NCI-H1436 (cell line): ENCODE data around the gene ANKRD33.

Experiments
- DNase-seq: peaks from one replicate; lab custom pipeline; 2025; lab: John Stamatoyannopoulos, UW

The ANKRD33 gene

GRCh38 chr12:51862947-51863346, 25.0 kb upstream of the ANKRD33 start:
- DNase-seq = no peak

- DNase-seq = no peak
Measured at GRCh38 chr12:51863363-51863932, 24.5 kb upstream of the ANKRD33 start.

DNA sequence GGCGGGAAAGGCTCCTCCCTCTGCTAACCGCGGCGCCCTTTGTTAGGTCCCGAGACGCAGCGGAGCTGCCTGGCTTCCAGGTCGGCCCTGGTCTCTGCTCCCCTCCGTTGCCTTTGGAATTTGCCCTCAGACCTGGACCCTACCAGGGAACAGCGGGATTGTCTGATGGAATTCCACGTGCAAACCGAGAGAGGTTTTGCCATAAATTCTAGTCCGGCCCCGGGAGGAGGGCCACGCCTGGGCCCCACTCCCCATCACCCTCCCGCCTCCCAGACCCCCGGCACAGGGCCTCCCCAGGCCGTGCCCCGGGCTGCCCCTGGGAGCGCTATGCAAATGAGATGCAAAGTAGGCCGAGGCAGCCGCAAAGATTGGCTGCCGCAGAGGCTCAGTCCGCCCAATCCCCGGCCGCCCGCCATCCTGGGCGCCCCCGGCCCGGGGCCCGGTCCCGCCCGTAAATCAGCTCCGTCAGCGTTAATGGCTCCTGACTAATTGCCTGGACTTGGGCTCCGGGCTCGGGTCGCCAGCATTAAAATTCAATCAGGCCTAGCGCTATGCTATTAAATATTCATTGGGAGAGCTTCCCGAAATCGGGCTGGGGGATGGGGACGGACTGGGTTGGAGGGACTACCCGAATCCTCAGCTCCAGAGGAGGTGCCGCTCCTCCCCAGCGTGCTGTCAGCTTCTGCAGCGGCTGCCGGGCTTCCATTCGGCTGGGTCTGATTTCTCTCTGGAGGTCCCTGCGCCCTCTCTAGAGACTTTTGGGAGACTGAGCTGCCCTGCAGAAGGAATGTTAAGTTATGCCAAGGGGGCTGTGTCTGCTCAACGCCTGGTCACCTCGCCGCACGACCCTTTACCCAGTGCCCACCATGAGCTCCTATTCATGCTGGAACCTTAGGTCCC, 23.7 kb upstream of the ANKRD33 start:
- no peak for DNase-seq

GRCh38 chr12:51864833-51865670, 22.9 kb upstream of the ANKRD33 start:
- no peak for DNase-seq

DNA sequence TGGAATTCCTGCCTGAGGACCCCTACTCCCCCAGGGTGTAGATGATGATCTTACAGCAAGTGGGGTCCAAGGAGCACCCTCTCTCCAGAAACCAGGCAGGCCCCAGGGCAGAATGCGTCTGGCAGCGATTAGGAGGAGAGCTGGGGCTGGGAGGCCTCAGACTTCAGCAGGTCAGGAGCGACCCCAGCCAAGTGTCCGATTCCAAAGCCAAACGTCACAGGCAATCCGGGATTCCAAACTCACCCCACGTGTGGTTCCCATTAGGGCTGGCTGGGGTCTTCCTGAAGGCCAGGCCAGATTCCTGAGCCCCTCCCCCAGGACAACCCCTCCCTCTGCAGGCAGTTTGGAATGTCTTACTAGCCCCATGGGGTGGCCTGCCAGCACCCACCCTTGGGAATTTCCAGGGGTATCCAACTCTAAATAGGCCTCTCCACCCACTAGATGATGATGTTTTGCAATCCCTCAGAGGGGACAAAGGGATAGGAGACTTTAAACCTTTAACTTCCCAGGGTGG, 22.1 kb upstream of the ANKRD33 start:
- DNase-seq = no peak

DNA sequence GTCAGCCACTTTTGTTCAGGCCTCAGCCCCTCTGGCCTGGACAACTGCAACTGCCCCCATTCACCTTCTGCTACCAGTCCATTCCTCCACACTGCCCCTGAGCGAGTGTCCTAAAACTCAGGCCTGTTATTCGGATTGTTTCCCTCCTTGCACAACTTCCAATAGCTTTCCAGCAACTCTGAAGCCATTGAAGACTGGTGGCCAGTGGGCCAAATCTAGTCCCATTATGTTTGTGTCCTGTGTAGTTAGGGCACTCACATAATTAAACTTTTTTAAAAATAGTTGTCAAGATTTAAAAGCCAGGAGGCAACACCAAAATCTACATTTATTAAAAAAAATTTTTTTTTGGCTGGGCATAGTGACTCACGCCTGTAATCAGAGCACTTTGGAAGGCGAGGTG, 21.6 kb upstream of the ANKRD33 start:
- no peak for DNase-seq

GRCh38 chr12:51866762-51867161, 21.1 kb upstream of the ANKRD33 start:
- DNase-seq = no peak

DNA sequence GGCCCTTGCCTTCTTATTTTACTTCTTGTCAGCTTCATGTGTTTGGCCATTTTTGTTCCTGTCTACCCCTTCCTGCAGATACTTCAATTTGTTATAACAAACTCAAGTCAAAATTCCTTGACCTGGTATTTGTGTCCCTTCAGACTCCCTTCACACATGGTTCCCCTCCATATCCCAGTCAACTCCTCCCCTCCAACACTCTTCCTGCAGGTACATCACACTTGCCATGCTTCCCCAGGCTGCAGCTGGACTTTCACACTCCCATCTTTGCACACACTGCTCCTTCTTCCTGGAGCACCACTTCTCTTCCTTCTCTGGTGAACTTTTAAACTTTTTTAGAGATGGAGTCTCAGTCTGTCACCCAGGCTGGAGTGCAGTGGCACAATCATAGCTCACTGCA, 20.5 kb upstream of the ANKRD33 start:
- DNase-seq = no peak

DNA sequence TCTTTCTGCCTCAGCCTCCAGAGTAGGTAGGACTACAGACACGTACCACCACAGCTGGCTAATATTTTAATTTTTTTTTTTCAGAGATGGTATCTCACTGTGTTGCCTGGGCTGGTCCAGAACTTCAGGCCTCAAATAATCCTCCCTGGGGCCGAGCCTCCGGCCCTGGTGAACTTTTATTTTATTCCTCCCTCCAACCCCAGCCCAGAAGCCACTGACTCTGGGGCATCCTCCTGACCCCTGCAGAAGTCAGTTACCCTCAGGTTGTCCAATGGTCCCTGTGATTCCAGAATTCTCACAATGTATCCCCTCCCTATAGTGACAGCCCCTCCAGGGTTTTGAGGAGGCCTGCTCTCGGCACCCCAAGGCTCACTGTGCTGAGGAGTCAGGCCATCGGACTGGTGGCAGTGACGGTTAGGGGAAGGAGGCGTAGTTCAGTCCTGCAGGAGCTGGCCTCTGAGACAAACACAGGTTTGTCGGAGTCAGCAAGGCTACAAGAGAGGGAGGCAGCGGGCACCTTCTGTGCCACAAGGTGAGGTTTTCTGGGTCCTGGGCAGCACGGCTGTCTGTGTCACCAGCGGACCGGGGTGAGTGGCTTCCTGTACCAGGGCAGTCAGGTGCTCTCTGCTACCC, 20.0 kb upstream of the ANKRD33 start:
- DNase-seq = no peak

- no peak for DNase-seq
Measured at GRCh38 chr12:51868821-51869495, 18.9 kb upstream of the ANKRD33 start.

GRCh38 chr12:51869496-51869865, 18.4 kb upstream of the ANKRD33 start:
- no peak for DNase-seq

- no peak for DNase-seq
Measured at GRCh38 chr12:51869931-51870330, 18.0 kb upstream of the ANKRD33 start.

DNA sequence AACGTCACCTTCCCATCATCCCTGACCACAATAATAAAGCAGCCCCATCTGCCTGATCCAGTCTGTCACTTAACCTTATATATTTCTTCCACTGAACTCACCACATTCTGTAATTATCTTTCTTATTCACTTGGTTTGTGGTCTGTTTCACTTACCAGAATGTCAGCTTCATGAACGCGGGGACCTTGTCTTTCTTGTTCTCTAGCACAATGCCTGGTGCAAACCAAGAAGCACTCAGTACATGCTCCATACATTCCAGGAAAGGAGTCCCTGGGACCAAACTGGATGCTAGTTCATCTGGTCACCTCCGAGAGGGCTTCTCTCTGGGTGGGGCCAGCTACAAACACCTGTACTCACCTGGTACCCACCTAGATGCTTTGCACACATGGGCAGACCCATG, 17.4 kb upstream of the ANKRD33 start:
- DNase-seq = no peak

- no peak for DNase-seq
Measured at GRCh38 chr12:51871126-51871525, 16.8 kb upstream of the ANKRD33 start.

GRCh38 chr12:51871918-51872688, 15.8 kb upstream of the ANKRD33 start:
- DNase-seq = no peak

DNA sequence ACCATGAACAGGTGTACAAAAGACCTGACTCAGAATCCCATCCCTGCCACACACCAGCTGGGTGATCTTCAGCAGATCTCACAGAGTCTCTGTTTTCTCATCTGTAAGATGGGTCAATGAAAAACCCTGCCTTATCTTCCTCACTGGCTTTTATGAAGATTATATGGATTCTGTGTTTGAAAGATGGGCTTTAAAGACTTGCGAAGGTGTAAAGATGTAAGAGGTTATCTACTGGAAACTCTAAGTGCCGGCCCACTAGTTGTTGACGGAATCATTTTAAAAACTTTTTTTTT, 15.3 kb upstream of the ANKRD33 start:
- DNase-seq = no peak

- DNase-seq = no peak
Measured at GRCh38 chr12:51873251-51873994, 14.5 kb upstream of the ANKRD33 start.

- no peak for DNase-seq
Measured at GRCh38 chr12:51874000-51874399, 13.9 kb upstream of the ANKRD33 start.

DNA sequence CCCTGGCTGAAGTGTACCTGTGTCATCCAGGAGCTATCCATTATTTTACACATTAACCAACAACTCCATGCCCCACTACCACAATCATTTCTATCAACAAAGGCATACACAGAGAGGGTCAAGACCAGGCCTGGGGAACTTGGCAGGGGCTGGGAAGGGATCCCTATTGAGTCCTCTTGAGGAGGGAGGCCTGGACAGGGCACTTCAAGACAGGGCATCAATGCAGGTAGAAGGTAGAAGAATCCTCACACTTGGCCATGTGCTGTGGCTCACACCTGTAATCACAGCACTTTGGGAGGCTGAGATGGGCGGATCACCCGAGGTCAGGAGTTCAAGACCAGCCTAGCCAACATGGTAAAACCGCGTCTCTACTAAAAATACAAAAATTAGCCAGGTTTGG, 13.4 kb upstream of the ANKRD33 start:
- no peak for DNase-seq

DNA sequence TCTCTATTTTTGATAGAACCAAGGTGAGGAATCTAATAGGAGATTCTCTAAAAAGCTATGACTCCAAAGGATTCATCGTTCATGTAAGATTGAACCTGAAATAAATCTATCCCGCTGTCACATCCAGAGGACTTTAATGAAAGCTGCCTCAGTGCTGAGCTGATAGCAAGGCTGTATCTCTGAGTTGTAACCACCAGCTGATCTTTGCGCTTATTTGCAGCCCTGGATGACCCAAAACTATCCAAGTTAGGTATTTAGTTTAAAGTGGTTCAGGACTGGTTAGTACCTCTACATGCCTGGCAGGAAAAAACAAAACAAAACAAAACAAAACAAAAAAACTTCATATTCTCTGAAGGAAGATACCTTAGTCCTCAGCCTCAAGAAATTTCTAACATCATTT, 8.8 kb upstream of the ANKRD33 start:
- no peak for DNase-seq
